ENCODE measurements around the gene ALK.

- no peak for TF ChIP-seq REST (IDR thresholded peaks at IDR 0.05)
- TF ChIP-seq CHD2 (IDR thresholded peaks at IDR 0.05; ENCODE audit: low read length, partially characterized antibody) = no peak
- no peak for TF ChIP-seq NPAS2 (CRISPR knock-in tag; IDR thresholded peaks at IDR 0.05; ENCODE audit: borderline replicate concordance)
- TF ChIP-seq ZFP36 (IDR thresholded peaks at IDR 0.05; ENCODE audit: borderline replicate concordance, partially characterized antibody) = no peak
- no peak for TF ChIP-seq CTCF (IDR thresholded peaks at IDR 0.05)
Measured at GRCh38 chr2:29397713-29398112, 523.7 kb downstream of the ALK start.

Data from A549 (cell line).